ENCODE measurements around the gene MSH3.

- TF ChIP-seq CTCF (optimal IDR thresholded peaks at IDR 0.05 in 1 of 3, IDR thresholded peaks at IDR 0.05 in 1 of 3, conservative IDR thresholded peaks at IDR 0.05 in 1 of 3; ENCODE audit: extremely low read depth in 1 of 3, insufficient read depth in 2 of 3, low read length in 3 of 3) (no peak), EZH2 (IDR thresholded peaks at IDR 0.05; ENCODE audit: low read length) (no peak)
Measured at GRCh38 chr5:80707645-80708044, 53.2 kb downstream of the MSH3 start.

Measured in keratinocyte (primary cell).